NCI-H748 (cell line): ENCODE data around the gene TEAD2.

Experiments
- DNase-seq: peaks from one replicate; lab custom pipeline; 2025; ENCODE audit not compliant: unreplicated experiment; lab: John Stamatoyannopoulos, UW

The TEAD2 gene

DNA sequence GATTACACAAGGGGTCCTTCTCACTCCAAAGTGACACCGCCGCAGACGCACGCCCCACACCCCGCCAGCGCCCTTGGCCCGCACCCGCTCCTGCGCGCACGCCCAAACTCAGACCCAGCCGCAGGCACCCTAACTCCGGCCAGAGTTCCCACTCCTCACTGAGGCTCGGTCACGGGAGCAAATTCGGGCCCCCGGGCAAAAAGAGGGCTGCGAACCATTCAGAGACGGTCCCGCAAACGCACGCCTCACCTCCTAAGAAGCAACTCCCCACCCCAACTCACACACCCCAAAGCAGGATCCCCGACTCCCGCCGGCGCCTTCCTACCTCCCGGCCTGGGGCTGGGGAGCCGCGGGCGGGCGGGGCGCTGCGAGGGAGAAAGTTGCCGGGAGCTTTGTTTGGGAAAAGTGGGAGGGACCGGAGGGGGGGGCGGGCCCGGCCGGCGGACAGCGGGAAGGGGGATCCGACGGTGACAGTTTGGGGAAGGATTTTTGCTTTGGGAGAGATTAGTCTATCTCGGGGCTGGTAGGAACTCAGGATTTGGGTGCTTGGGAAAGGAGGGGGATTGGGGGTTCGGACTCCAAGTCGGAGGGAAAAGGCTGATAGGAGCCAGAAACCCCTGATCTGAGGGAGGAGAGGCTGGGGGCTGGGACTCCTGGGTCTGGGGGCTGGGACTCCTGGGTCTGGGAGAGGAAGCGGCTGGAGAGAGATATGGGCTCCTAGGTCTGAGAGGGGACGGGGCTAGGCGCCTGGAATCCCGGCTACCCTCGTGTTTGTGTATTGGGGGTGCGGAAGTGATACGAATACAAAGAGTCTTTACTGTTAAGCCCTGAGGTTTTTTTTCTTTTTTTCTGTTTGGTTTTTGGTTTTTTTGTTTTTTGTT lies at the start of gene TEAD2:
Gene TEAD2 (minus strand): TSS at position 369 of the 881 bp plus-strand sequence. CDS start 2,341 bp downstream, outside the sequence.
- peak; percentile 34 for DNase-seq

DNA sequence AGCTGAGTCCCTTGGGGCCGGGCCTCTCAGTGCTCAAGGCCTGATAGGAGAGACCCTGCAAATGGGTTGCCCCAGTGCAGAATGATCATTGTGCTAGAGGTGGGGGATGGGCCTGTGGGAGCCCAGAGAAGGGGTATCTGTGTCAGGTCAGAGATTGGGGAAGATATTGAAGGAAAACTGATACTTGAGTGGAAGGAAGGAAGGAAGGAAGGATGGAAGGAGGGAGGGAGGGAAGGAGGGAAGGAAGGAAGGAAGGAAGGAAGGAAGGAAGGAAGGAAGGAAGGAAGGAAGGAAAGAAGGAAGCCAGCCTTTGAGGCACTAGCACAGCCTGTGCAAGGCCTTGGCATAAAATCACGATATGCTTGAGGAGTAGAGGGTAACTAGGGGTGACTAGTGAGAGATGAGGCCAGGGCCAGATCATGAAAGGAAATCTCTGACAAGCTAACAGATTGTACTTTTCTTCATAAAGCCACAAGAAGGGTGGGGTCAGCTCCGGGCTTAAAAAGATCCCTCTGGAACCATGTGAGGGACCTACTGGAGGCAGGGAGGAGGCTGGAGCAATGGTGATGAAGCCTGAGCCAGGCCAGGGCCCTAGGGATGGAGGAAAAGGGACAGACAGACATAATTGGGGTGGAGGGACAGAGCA lies 49.6 kb upstream of the TEAD2 start:
- DNase-seq, result no peak

DNA sequence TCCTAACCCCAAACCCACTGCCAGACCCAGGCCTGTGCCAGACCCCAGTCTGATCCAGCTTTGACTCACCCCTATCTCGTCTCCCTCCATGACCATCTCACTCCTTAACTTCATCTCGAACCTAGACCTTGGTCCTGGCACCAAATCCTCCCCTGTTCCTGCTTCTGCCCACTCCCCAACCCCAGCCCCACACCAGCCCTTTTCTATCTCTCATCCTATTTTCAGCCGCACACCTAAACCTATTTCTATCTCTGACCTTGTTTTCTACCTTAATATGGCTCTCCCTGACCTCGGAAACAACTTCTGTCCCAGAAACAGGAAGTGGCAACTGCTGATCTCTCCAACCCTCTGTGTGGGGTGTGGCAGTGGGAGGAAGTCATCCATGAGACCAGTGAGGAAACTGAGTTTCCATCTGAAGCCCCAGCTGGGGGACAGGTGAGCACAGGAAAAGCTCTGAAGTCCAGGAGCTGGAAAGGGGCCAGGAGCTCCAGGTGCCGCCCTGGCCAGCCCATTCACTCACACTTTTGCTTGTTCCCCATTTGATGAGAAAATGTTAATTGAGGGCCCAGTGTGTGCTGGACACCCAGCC lies 47.3 kb upstream of the TEAD2 start:
- DNase-seq, result peak; percentile 21

DNA sequence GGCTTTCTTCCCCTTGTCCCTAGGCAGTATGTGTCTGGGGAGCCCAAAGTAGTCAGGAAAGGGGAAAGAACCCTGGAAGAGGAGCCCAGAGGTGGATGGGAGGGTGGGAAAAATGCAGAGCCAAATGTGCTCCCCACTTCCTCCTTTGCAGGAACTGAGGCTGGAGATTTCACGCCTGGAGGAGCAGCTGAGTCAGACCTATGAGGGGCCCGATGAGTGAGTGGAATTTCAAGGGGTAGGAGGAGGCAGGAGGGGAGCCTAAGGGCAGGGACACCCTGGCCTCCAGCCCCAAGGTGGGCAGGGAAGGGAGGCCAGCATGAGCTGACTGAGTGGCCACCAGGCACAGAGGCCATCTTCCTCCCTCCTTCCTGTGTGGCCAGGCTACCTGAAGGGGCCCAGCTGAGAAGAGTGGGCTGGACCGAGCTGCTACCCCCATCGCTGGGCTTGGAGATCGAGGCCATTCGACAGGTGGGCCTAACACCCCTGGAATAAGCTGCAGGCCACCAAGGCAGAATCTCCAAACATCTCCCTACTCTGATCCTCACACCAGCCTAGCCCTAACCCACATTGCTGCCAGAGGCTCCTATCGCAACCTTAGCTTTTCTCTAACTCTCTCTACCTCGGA lies 46.7 kb upstream of the TEAD2 start:
- no peak for DNase-seq

DNA sequence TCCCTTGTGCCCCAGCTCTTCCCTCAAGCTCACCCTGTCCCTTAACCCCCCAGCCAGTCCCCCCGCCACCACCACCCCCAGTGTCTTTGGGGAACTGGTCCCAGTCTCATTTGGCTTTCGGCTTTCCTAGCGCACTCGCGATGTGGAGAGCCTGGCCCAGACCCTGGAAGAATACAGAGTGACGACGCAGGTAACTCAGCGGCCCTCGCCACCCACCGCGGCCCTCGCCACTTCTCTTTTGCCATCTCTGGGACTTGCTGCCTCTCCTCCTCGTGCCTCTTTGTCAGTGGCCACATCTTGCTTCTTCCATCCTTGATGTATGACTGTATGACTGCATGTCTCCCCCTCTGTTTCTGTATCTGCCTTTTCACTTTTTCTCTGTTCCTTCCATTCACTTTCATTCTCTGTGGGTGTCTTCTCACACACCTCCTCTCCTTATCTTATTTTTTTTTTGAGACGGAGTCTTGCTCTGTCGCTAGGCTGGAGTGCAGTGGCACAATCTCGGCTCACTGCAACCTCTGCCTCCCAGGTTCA lies 45.3 kb upstream of the TEAD2 start:
- no peak for DNase-seq

DNA sequence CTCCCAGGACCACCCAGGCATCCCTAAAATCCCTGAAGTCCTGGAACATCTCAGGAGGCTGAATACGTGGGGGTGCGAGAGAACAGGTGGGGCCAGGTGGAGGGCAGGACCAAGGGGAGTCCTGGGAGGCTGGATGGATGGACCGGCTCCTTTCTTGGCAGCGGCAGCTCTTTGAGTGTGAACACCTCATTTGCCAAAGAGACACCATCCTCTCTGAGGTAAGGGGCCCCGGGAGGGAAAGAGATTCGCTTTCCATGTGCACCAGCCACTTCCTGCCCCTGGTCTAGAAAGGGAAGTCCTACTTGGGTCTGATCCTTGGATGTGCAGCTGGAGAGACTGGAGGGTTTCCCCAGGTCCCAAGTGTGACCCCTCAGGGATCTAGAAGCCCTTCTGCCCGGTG lies 44.9 kb upstream of the TEAD2 start:
- no peak for DNase-seq

DNA sequence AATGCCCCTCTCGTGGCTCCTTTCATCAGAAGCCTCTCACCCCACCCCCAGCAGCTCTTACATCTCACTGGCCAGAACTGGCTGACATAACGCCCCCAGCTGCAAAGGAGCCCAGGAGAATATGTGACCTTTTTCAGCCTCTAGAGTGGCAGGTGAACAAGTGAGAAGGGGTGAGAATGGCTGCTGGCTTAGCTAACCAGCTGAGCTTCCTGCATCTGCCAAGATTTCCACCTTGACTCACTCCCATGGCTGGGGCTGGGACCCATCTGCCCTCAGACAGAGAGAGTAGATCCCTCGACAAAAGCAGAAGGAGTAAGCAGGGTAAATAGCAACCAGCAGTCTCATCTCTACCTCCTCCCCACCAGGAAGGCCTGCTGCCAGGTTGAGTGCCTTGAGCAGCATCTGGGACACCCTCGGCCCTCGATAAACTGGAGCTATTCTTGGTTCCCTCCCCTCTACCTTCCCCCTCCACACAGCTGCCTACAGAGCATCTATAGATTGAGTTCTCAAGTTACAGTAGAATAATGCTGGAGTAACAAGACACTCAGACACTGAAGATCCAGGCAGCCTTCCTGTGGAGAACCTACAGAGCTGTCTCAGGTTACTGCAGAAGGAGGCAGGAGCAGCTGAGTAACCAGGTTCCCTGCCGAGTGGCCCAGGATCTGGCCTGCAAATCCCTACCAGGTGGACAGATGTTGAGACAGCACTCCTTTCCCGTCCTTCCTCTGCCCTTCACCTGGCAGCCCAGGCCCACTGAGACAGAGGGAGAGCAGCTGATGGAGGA lies 41.4 kb upstream of the TEAD2 start:
- peak; percentile 95 for DNase-seq

DNA sequence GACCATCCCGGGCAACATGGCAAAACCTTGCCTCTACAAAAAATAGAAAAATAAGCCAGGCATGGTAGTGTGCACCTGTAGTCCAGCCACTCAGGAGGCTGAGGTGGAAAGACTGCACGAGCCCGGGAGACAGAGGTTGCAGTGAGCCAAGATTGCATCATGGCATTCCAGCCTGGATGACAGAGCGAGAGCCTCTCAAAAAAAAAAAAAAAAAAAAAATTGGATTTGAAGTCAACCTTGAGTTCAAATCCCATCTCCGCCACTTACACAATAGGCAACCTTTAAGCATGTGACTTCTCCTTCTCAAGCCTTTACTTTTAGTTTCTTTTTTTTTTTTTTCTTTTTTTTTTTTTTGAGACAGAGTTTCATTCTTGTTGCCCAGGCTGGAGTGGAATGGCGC lies 37.8 kb upstream of the TEAD2 start:
- DNase-seq, result no peak

DNA sequence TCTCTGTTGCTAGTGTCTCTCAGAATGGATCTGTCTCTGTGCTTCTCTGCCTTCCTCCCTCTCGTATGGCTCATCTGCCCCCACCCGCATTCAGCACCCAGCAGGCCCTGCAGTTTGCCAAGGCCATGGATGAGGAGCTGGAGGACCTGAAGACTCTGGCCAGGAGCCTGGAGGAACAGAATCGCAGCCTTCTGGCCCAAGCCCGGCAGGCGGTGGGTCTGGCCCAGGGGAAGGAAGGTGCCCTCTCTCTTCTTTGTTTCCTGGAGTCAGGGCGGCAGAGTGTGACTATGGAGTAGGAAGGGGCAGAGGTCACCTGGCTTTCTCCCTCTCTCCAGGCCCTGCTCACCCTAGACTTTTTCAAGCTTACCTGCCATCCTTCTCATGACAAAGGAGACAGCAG lies 36.7 kb upstream of the TEAD2 start:
- DNase-seq, result no peak

DNA sequence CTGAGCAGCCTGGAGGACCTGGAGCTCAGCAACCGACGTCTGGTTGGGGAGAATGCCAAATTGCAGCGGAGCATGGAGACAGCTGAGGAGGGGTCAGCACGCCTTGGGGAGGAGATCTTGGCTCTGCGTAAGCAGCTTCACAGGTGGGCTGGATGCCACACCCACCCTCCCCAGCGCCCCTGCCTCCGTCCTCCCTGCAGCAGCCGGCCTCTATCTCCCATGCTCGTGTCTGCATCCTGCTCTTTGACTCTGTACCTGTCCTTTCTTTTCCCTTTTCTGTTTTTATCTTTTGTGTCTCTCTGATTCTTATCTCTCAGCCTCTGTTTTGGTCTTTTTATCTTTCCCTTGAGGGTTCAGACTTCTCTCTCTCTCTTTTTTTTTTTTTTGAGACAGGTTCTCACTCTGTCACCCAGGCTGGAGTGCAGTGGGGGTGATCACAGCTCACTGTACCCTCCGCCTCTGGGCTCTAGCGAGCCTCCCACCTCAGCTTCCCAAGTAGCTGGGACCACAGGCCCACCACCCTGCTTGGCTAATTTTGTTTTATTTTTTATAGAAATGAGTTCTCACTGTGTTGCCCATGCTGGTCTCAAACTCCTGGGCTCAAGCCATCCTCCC lies 35.9 kb upstream of the TEAD2 start:
- no peak for DNase-seq

DNA sequence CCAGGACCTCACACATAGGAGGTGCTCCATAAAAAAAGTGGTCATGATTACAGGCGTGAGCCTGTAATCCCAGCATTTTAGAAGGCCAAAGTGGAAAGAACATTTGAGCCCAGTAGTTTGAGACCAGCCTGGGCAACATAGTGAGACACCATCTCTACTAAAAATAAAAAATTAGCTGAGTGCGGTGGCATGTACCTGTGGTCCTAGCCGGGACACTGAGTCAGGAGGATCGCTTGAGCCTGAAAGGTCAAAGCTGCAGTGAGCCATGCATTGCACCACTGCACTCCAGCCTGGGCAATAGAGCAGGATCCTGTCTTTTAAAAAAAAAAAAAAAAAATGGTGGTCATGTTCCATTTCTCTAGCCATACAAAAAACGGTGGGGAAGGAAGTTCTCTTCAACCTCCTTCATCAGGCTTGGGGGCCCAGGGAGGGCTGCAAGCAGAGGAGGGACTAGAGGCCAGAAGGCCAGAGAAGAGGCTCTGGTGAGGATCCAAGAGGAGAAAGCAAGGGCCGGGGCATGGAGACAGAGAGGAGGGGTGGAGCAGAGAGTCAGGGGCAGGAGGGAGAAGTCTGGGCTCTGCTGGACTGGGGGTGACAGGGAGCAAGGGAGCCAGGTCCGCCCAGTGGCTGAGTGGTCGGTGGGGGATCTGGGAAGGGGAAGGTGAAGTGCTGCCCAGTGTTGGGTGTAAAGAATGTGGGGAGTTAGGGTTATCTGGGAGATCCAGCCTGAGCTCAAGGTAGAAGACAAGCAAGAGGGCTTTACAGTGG lies 34.7 kb upstream of the TEAD2 start:
- DNase-seq, result no peak

DNA sequence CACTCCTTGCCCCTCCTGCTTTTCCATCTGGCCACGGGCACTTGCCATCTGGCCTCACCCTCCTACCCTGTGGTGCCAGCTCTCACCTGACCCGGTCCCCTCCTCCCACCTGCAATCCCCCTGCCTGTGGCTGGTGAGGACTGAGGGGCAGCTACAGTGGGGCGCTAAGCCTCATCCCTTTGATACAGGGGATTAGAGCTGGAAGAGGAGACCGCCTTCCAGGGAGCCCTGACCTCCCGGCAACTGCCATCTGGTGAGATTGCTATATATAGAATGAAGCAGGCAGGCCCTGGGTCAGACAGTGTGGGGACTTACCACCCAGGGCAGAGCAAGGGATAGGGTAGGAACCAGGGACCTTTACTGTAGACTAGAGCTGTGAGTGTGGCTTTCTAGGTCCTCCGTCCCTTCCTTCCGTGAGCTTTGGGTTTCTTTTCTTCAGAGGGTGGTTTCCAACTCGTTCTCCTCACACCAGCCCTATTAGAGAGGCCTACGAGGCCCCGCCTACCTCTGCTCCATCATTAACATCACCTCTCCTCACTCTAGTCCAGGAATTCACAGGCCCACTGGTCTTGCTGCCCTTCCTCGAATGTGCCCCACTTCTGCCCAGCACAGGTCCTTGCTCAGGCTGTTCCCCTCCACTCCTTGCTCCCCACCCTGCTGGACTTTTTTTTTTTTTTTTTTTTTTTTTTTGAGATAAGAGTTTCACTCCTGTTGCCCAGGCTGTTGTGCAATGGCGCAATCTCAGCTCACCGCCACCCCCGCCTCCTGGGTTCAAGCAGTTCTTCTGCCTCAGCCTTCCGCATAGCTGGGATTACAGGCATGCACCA lies 33.6 kb upstream of the TEAD2 start:
- no peak for DNase-seq

DNA sequence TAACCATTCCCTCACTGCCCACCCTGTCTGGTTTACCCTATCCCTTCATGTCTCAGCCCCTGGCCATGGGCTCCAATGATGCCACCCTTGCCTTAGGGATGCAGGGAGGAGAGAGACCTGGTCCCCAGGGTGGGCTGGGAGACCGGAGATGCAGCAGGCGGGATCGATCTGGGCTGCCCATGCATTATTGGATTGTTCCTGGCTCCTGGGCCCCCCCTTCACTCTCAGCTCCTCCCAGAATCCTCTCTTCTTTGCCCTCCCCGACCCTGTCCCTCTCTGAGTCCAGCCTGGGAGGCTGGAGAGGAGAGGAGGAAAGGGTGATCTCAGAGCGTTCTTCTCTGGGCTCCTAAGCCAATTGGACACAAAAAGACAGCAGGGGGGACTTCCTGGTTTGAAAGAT lies 31.7 kb upstream of the TEAD2 start:
- no peak for DNase-seq

DNA sequence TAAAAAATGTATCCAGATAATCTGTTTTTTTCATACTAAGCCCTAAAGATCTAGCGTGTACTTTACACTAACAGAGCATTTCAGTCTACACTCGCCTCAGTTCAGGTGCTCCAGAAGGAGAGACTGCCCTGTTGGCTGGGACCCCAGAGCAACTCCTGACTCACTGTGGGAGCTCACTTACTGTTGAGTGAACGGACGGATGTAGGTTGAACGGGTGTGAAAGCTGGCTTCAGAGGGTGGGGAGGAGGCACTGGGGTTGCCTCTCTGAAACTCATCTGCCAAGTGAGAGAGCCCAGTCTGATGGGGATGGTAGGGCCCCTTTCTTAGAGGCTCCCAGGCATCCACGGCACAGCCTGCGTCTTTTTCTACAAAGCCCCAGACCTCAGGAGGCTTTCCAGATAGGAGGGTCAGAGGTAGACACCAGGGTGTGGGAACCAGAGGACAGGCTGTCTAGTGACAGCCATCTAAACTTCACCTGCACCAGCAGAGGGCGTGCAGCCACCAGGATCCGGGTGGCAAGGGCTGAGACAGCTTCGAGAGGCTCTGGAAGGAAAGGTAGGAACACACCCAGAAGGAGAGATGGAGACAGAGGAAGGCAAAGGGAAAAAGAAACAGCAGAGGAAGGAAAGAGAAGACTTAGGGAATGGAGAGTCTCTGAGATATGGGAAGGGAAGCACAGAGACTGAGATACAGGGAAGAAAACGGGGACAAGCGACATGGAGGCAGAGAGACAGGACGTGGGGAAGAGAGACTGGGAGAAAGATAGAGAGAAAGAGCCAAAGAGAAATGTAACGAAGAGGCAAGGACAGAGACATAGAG lies 29.6 kb upstream of the TEAD2 start:
- DNase-seq, result peak; percentile 86

DNA sequence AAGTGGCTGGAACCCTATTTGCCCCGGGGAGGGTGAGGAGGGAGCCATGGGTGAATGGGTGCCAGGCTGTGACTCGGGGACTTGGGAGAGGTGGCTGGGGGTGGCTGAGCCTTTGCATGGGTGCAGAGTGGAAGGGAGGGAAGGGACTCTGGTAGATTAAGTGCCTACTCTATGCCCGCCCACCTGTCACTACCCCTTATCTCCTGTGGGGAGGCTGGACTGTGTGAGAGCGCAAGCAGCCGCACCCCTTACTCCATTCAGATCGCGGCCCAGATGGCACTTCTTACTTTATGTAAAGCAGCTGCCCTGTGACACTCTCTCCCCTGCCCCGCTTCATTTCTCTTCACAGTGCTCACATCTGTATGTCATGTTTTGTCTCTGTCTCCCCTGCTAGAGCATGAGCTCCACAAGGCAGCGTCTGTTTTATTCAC lies 28.7 kb upstream of the TEAD2 start:
- DNase-seq, result no peak

DNA sequence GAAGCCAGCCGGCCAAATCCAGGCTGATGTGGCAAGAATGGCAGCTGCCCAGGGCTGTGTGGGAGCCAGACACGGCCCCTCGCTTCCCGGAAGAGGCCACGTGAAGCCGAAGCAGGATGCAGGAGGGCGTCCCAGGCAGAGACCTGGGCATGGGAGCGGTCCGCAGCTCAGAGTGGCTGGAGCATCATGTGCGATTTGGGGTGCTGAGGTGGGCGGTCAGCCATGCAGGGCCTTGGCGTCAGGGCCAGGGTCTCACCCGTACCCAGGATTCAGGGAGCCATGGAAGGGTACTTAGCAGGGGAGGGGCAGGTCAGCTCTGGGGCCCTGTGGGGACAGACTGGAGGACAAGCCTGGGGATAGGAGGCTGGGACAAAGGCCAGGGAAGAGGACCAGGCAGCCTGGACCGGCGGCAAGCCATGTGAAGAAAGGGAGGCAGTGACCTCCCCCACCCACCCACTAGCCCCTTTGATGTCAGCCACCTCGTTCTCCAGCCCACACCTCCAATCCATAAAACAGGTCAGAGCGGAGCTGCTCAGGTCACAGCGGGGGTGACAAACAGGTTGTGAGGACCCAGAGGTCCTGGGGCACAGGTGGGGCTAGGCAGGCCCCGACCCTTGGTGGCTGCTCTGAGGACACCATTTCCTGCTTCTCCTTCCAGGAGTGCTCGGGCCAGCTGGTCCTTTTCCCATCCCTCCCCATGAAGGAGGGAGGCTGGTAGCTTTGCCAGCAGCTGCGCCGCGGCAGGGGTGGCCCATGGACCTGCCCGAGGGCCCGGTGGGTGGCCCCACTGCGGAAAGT lies 28.1 kb upstream of the TEAD2 start:
- DNase-seq, result no peak

DNA sequence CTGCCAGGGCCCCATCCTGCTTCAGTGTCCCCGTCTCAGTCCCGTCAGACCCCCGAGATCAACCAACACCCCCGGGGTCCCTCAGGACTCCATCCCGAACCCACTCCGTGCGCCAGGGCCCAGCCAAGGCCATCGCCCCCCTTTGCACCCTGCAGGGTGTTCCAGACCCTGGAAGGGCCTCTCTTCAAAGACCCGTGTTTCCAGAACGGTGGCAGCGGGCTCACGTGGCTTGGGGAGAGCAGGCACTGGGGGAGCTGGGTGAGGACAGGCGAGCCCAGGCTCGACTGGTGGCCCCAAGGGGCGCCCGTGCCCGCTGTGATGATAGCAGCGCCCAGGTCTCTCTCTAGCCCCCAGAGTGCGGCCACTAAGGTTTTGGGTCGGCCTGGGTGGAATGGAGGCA lies 27.2 kb upstream of the TEAD2 start:
- no peak for DNase-seq
